Loucy (cell line): ENCODE data around the gene ALPI.

Experiments
- CTCF ChIP-seq: fragments of 200-600 bp; sonication (generic); conservative IDR thresholded peaks from 2 replicates; pipeline ENCODE4 v1.5.1; 2014; ENCODE audit warnings: mild to moderate bottlenecking, antibody characterized with exemption, low read length
- EZH2phosphoT487 ChIP-seq: fragments of 200-600 bp; IDR thresholded peaks from 2 replicates; pipeline ENCODE4 v1.6.1; 2018; ENCODE audit warnings: antibody characterized with exemption, mild to moderate bottlenecking, moderate library complexity, borderline replicate concordance

GRCh38 chr2:232457121-232458011, 1.4 kb downstream of the ALPI start:
- TF ChIP-seq CTCF (no peak), EZH2phosphoT487 (no peak)
